Spleen (tissue), 7 donors: ENCODE results near the gene ATAD3B.

Experiments used
- POLR2A ChIP-seq, 3 donors: fragments of 450-650 bp; IDR thresholded peaks; one replicate each; pipeline ENCODE4 v1.5.1; 2017; ENCODE audit warnings: antibody characterized with exemption in 3 of 3, mild to moderate bottlenecking in 1 of 3
- TF ChIP-seq, protein P1 (sequence below), 11 experiments: fragments of 200-600 bp in 7 of 11; fragments of 450-650 bp in 4 of 11; sonication (generic) in 4 of 11; IDR thresholded peaks in 8 of 11; conservative IDR thresholded peaks in 3 of 11; 1 replicate in 7 of 11; 2 replicates in 4 of 11; pipeline versions ENCODE4 v1.4.0 to v1.8.0; 2016 to 2021; ENCODE audit warnings: antibody characterized with exemption in 11 of 11, inconsistent platforms in 4 of 11, mild to moderate bottlenecking in 1 of 11
- donor health status: DM: no; HTN: no; CAD: no; lungs with moderate emphysema.
- donor health status: DM: no; HTN: no; CAD: no.
- donor health status: DM: no; HTN: no; CAD: no.

DNA sequence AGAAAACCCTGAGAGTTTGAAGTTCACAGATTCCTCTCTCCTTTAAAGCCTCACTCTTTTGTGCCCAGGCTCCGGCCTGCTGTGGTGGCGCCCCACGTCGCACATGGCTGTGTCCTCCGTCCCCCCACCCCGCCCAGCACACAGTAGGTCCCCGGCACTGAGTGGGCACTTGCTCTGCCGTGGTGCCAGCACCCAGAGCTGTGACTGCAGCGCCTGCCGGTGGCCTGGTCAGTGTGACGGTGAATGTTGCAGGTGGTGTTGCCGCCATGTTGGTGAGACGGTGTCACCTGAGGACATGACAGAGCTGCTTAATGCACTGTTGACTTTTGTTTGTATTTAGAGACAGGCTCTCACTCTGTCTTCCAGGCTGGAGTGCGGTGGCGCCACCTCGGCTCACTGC lies 18.7 kb upstream of the ATAD3B start:
- TF ChIP-seq, protein P1, sequence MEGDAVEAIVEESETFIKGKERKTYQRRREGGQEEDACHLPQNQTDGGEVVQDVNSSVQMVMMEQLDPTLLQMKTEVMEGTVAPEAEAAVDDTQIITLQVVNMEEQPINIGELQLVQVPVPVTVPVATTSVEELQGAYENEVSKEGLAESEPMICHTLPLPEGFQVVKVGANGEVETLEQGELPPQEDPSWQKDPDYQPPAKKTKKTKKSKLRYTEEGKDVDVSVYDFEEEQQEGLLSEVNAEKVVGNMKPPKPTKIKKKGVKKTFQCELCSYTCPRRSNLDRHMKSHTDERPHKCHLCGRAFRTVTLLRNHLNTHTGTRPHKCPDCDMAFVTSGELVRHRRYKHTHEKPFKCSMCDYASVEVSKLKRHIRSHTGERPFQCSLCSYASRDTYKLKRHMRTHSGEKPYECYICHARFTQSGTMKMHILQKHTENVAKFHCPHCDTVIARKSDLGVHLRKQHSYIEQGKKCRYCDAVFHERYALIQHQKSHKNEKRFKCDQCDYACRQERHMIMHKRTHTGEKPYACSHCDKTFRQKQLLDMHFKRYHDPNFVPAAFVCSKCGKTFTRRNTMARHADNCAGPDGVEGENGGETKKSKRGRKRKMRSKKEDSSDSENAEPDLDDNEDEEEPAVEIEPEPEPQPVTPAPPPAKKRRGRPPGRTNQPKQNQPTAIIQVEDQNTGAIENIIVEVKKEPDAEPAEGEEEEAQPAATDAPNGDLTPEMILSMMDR (IDR thresholded peaks at IDR 0.05 in 8 of 11, conservative IDR thresholded peaks at IDR 0.05 in 3 of 11) = no peak
- no peak for TF ChIP-seq POLR2A (IDR thresholded peaks at IDR 0.05)
